Stimulated activated CD8-positive, alpha-beta memory T cell treated with anti-CD3 and anti-CD28 coated beads, Interleukin-4, amount 100 ng/mL, for 4 hours (primary cell): Measurements from ENCODE around the gene HK1.
"Not testable (repeated sequence)": the region's sequence is repeated elsewhere in the genome, so short reads cannot be mapped to it uniquely, and the experiment has no call there.

ENCODE experiments used
- DNase-seq, 2 donors: peaks; one replicate each; pipeline ENCODE4 v3.0.0-alpha.2; 2020; ENCODE audit warnings: low read depth in 2 of 2, low spot score in 1 of 2

The HK1 gene

DNA sequence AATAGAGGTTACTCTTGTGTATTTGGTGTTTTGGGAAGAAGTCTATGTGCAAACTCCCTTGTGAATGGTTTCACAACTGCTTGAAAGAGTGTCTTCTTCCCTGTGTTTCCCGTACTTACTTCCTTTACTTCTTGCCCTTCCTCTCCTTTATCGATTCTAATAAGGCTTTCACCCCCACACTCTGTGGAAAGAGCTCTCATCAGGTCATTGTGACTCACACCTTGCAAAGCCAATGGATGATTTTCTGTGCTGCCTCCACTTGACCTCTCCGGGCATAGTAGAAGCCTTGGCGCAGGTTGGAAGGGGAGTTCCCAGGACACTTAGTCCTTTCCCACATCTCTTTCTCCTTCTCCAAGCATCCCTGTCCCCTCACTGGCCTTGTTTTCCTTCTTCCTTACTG, 166.7 kb downstream of the HK1 start:
- DNase-seq: no peak

DNA sequence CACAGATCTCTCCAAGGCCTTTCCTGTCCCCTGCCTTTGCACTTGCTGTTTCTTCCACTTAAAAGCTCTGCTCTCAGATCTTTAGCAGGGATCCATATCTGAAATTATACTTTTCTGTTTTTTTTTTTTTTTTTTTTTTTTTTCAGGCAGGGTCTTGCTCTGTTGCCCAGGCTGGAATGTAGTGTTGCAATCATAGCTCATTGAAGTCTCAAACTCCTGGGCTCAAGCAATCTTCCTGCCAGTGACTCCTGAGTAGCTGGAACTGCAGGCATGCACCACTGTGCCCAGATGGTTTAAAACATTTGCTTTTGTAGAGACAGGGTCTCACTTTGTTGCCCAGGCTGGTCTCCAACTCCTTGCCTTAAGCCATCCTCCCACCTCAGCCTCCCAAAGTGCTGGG, 167.9 kb downstream of the HK1 start:
- DNase-seq: no peak

DNA sequence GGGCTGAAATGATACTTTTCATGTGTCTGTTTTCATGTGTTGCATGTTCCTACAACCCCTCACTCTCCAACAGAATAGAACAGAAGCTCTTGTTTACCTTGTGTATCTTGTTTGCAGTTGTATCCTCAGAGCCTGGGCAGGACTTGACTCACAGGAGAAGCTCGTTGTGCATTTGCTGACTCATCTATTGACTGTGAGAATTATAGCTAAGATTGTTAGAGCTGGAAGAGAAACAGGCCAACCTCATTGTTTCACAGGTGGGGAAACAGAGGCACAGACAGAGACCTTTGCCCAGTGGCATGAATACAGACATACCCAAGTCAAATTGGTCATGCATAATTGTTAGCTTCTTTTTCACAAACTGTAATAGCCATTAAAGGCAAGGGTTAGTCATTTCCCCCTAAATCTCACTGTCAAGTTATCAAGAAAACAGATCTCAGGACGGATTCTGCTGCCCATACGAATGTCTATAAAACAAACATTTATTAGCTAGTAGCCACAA, 168.4 kb downstream of the HK1 start:
- no peak for DNase-seq

DNA sequence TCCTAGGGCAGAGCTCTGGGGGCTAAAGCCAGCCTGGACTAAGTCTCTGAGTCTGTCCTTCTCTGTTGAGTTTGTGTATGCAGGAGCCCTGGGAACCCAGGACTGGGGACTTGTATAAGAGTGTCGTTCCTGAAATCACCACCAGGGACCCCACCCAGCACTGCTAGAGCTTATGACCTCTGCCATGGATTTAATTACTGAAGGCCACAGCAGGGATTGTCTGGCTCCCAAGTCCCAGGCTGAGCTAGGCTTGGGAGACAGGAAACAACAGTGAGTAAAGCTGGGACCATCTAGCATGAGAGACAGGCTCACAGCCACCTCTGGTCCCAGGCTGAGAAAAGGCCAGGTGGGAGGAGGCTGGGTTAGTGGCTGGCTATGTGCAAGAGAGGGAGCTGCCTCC, 171.5 kb downstream of the HK1 start:
- peak in 1 of 2 donors; percentile 6 for DNase-seq

DNA sequence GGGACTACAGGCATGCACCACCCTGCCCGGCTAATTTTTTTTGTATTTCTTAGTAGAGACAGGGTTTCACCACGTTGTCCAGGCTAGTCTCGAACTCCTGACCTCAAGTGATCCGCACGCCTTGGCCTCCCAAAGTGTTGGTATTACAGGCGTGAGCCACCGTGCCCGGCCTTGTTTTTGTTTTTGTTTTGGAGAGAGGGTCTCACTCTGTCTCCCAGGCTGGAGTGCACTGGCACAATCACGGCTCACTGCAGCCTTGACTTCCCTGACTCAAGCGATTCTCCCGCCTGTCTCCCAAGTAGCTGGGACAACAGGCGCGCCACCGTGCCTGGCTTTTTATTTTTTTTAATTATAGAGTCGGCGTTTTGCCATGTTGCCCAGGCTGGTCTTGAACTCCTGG, 172.1 kb downstream of the HK1 start:
- DNase-seq: not testable (repeated sequence)

DNA sequence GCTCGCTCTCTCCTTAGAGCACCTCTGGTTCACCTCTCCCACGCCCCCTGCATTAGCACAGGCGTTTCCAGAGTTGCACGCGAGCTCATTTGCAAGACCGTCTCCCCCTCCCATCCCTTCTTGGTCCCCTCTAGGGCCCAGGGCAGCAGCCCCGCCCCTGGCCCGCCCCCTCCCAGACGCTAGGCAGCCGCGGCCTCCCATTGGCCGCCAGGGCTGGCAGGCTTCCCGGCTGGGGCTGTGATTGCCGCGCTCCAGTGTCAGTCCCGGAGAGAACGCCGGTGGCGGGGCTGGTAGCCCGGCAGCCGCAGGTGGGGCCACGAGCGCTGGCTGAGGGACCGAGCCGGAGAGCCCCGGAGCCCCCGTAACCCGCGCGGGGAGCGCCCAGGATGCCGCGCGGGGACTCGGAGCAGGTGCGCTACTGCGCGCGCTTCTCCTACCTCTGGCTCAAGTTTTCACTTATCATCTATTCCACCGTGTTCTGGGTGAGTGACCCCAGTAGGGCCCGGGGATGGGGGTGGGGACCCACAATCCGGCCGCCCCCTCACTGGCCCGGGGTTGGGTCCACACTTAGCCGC, 173.0 kb downstream of the HK1 start, which contains the start of gene TSPAN15:
Gene TSPAN15, plus strand, starts transcription at position 257 of the 575 bp plus-strand sequence. Its CDS starts 130 bp downstream, at position 387.
- peak; percentile 28 to 49 for DNase-seq
